ENCODE measurements around the gene SPINK13.
"Not testable (repeated sequence)": the region's sequence is repeated elsewhere in the genome, so short reads cannot be mapped to it uniquely, and the experiment has no call there.

SPINK13 gene, protein sequence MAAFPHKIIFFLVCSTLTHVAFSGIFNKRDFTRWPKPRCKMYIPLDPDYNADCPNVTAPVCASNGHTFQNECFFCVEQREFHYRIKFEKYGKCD

DNA sequence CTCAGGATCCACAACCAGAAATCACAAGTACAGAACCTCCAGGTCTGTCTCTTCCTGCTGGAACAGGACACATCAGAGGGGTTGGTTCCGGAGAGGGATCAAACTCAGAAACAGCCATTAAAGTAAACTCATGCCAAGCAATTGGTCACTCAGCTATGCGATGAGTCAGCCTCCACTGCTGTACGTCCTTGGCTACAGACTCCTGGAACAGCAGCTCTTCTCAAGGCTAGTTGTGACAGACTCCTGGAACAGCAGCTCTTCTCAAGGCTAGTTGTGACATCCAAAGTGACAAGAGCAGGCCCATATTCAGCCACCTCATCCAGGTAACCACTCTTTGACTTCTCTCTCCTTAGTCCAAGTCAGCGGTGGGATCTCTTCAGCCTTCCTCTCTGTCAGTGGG is at the start of gene SPINK13:
SPINK13 (plus strand) TSS at position 229 of the 400 bp plus-strand sequence. CDS start 1,279 bp downstream, outside the sequence.
- DNase-seq (no peak), ATAC-seq (no peak)

DNA sequence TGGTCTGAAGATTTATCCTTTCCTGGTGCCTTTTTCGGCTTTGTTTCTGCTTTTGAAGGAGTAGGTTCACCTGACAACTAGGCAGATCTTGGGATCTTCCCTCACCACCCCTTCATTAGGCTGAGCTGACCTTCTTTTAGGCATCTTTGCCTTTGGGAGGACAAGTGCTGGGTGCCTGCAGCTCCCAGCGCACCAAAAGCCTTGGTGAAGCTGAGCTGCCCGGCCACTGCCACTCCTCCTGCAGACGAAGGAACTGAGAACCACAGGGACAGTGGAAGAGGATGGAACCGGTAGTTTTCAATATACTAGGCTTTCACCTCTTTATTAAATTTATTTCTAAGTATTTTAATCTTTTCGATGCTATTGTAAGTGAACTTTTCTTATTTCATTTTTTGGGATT is 47.1 kb upstream of the SPINK13 start:
- DNase-seq (no peak), ATAC-seq (no peak)

DNA sequence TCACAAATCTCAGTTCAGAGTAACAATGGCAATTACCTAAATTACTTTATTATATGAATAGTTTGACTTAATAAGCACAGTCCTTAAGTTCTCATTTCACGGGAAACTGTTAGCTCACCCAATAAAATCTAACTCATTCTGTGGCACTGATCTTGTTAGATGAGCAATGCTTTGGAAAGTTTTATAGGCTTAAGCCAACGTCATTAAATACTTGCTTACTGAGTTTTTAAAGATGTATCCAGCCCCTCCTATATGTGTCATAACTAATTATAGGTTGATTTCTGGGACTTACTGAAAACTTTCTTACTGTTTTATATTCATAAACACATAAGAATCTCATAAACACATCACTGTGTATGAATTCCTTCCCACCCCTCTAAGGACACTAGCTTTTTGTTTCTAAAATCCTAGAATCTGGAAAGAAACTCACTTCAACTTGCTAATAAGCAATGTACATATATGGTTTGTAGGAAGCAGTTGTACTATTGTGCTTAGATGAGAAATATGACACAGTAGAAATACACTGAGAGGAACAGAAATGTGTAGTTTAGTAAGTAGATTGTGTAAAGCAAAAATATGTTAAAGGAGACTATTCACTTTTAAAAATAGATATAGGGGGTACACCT is 44.4 kb upstream of the SPINK13 start:
- no peak for DNase-seq
- no peak for ATAC-seq

DNA sequence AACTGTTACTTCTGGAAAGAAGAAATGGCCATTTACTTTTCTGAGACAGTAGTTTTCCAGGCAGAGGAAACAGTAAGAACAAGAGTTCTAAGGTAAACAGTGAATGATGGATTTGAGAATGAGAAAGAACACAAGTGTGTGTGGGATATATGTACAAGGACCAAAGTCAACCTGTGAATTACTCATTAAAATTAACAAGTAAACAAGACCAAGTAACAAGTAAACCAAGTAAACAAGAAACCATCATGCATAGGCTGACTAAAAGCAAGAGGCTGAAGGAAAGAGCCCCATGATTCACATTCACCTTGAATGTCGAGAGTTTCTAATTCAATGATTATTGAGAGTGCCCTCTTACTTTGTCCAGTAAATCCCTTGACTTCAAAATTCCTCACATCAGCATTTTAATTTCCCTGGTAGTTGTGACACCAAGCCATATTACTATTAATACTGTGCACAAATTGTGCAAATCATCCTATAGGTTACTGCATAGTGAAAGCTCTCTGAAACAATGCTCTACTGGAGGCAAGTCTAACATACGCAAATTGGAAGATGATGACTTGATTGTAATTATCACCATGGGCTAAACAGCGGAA is 40.1 kb upstream of the SPINK13 start:
- DNase-seq = no peak
- no peak for ATAC-seq

DNA sequence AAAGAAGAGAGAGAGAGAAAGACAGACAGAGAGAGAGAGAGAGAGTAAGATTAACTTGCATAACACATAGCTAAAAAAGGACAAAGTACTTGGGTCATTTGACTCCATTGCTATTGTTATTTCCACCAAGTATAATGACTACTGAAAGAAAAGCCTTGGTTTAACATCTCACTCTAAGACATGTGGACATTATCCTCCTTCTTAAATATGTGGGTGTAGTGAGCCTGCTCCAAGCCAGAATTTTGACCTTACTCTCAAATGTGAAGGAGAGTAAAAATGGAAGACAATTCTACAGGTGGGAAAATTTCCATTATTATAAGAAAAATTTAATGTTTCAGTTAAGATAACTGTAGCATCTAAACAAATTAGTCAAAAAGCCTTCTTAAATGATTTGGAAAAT is 38.8 kb upstream of the SPINK13 start:
- ATAC-seq (no peak), DNase-seq (no peak)

DNA sequence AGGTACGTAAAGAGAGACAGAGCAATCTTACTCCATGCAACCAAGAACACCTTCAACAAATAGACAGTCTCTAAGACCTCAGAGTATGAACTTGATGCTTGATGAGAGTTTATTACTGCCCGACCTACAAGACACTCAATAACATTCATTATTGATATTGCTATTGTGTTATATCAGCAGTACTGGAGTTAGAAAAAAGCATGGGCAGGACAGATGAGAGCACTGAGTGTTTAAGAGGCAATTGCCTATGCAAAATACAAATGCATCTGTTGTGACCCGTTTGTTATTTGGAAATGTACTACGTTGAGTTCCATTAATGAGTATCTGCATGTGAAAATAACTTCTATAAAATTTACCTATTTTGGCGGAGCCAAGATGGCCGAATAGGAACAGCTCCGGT is 38.4 kb upstream of the SPINK13 start:
- no peak for DNase-seq
- ATAC-seq = no peak

DNA sequence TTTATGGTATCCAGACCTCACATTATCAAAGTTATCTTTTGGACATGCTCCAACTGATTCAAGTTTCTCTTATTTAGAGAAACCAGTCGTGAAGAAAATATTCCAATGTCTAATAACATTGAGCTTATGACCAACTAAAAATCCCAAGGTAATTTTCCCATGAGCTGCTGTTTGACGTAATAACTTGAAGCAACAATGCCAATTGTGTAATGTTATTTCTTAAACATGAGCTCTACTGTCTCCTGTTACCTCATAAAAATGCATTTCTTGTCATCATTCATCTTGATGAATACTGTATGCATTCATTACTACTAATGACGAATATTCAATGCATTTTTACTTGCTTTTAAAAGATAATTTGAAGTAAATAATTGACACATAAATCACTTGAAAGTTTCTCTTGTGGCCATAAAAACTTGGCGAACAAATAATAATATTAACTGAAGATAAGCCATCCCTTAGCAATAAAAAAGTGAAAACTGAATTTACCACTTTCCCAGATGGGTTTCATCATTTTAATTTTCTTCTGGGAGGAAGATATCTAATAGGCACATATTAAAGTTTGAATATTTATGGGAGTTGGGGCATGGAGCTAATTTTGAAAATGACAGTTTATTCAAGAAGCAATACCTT is 30.7 kb upstream of the SPINK13 start:
- ATAC-seq (no peak), DNase-seq (no peak)

DNA sequence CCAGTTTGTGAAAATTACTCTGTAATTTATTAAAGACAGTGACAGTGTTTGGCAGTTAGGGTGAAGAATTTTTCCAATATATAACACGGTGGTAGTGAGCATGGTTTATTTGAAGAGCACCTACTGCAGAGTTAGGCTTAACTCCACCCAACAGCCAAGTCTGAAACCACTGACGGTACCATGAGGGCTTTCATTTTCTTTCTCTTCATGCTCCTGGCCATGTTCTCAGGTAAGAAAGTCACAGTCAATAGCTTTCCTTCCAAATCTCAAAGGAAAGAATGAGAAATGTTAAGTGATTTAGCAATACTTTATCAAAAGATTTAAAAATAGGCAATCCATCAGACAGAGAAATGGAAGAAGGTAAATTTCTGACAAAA is 30.2 kb upstream of the SPINK13 start, which contains the start of gene MARCOL:
MARCOL (plus strand) TSS at position 108 of the 377 bp plus-strand sequence; CDS start at position 181, 73 bp downstream.
- DNase-seq (no peak), ATAC-seq (no peak)

DNA sequence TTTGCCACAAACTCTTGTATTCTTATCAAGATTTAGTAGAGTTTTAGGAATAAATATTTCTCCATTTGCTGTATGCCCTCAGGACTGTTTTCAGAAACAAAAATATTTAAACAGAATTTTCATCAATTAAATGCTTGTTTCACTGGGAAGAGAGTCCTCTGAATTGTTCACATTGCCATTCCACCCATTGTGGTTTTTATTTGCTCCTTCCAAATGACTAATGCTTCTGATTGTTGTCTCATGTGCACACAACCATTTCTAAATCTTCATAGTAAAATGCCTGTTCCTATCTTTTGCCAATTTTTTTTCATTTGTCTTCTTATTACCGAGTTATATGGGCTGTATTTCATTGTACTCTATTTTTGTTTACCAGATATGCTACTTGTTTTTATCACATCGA is 19.7 kb upstream of the SPINK13 start:
- ATAC-seq (no peak), DNase-seq (no peak)

DNA sequence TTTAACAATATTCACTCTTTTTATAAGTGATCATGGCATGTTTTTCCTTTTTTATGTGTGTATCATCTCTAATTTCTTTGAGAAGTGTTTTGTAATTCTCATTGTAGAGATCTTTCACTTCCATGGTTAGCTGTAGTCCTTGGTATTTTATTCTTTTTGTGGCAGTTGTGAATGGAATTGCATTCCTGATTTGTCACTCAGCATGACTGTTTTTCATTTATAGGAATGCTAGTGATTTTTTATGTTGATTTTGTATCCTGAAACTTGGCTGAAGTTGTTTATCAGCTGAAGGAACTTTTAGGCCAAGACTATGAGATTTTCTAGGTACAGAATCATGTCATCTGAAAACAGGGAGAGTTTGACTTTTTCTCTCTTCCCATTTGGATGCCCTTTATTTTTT is 13.1 kb upstream of the SPINK13 start:
- DNase-seq = no peak

DNA sequence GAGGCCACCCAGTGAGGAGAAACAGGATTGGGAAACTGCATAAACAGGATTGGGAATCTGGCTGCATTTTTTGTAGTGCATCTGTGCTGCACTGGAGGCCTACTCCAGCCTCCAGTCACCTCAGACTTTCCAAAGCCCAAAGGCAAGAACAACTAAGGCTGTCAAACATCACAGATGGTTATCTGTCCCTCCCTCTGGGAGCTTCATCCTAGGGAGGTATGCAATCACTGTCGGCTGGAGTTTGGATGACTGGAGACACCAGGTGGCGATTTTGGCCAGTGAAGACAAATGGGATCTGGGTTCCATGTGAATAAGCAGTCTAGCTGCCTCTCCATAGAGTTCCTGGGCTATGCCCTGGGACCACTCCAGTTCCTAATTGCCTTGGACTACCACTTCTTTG is 9.3 kb upstream of the SPINK13 start:
- DNase-seq (no peak), ATAC-seq (no peak)

More for the DNA sequence above, 13.1 kb upstream of the SPINK13 start:
- ATAC-seq = no peak

DNA sequence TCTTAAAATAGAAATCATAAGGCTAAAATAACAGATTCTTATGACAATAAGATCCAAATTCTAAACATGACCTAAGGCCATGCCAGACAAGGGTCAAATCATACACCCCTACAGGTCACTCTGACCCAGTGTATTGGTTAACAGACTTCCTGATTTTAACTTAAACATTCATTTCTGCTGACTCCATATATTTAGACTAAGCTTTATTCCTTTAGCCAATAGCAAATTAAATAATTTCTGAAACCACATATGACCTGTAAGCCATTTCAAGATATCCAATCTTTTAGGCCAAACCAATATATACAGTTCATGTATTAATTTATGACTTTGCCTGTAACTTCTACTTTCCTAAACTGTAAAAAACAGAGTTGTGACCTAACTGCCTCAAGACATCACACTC is 7.4 kb upstream of the SPINK13 start:
- ATAC-seq = no peak

DNA sequence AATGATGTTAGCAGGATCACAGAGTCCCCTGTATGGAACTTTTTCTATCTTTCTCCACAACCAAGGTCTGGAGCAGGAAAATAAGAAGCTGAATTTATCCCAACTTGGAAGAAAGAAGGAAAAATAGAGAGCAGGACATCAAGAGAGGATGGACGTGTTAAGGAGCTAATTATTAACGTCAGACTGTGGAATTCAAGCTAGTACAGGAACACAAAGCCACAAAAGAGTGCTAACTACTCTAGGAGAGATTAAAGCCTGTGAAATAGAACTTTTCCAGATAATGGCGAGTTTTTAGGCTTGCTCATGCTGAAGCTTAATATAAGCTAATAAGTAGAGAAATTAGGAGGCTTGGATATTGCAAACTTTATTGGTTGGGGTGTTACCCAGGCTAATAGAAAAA is 632 bp upstream of the SPINK13 start:
- DNase-seq (no peak), ATAC-seq (no peak)

More for the DNA sequence above, 7.4 kb upstream of the SPINK13 start:
- no peak for DNase-seq

DNA sequence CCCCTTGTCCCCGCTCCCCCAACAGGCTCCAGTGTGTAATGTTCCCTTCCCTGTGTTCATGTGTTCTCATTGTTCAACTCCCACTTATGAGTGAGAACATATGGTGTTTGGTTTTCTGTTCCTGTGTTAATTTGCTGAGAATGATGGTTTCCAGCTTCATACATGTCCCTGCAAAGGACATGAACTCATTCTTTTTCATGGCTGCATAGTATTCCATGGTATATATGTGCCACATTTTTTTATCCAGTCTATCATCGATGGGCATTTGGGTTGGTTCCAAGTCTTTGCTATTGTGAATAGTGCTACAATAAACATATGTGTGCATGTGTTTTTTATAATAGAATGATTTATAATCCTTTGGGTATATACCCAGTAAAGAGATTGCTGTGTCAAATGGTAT is 6.5 kb downstream of the SPINK13 start:
- not testable (repeated sequence) for ATAC-seq, DNase-seq

DNA sequence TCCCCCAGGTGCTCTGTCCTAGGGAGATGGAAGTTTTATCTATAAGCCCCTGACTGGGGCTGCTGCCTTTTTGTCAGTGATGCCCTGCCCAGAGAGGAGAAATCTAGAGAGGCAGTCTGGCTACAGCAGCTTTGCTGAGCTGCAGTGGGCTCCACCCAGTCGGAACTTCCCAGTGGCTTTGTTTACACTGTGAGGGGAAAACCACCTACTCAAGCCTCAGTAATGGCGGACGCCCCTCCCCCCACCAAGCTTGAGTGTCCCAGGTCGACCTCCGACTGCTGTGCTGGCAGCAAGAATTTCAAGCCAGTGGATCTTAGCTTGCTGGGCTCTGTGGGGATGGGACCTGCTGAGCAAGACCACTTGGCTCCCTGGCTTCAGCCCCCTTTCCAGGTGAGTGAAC is 12.3 kb downstream of the SPINK13 start:
- not testable (repeated sequence) for ATAC-seq
- peak; percentile 4 for DNase-seq

DNA sequence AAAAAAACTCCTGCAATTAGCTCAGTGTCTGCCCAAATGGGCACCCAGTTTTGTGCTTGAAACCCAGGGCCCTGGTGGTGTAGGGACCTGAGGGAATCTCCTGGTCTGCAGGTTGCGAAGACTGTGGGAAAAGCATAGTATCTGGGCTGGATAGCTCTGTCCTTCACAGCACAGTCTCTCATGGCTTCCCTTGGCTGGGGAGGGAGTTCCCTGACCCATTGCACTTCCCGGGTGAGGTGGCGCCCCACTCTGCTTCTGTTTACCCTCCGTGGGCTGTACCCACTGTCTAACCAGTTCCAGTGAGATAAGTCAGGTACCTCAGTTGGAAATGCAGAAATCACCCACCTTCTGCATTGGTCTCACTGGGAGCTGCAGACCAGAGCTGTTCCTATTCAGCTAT is 12.7 kb downstream of the SPINK13 start:
- ATAC-seq, DNase-seq: not testable (repeated sequence)

DNA sequence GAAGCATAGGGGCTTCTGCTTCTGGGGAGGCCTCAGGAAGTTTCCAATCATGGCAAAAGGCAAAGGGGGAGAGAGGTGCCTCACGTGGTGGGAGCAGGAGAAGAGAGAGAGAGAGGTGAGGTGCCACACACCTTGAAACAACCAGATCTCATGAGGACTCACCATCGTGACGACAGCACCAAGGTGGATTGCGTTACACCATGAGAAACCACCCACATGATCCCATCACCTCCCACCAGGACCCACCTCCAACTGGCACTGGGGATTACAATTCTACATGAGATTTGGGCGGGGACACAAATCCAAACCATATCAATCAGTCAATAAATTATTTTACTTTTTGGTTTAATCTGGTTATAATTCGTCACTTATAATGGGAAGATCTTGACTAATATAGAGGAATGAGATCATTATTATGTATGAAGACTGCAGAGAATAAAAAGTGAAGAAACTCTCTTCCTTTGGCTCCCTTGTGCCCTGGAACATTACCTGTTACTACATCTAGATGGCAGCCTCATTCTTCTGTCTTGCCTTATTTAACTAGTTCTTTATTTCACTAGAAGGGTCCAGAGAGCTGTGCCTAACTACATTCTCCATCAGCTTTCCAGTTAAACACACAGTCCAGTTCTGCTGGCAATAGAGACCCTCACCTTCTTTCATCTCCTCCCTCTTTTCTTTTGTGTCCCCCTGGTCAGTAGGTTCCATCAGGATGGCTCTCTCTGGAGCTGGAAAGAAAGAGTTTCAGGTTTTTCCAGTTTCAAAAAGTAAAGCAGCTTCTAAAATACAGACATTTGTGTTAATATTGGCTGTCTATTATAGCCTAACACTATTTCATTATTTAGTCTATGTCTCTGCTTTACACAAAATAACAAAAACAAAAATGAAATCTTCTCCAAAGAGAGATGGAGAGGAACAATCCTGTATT is 21.9 kb downstream of the SPINK13 start:
- no peak for ATAC-seq
- DNase-seq = no peak

DNA sequence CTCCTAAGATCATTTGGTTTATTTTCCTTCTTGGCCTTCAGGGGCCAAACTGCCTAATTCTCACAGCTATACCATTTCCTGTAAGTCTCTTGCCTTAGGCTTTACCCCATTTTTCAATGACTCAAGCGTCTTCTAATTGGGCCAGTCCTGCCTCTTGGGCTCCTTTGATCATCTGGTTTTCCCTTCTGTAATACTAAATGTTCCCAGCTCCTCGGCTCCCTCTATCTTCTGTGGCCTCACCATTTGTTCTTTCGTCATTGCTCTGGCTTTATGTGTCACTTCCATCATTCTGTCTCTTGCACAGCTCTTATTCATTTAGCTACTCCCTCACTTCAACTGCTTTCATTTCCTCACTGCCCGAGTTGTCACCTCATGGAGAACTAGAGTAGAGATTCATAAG is 29.1 kb downstream of the SPINK13 start:
- no peak for ATAC-seq
- DNase-seq = no peak

DNA sequence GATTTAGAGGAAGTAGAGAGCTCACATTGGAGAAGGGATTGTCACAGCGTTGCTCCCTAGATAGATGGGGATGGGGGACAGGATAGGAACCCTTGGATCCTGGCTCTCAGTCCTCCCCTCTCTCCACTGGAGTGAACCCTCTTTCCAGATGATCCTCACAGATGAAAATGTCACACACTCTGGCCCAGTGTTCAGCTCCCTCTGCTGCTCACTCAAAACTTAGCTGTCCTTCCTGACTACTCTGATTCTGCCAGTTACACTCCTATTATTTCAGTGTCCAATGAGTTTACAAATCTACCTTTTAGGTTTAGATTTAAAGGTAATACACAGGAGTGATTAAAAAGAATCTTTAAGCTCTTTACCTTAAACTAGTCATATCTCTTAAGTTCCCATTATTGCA is 37.9 kb downstream of the SPINK13 start:
- DNase-seq (no peak), ATAC-seq (no peak)

DNA sequence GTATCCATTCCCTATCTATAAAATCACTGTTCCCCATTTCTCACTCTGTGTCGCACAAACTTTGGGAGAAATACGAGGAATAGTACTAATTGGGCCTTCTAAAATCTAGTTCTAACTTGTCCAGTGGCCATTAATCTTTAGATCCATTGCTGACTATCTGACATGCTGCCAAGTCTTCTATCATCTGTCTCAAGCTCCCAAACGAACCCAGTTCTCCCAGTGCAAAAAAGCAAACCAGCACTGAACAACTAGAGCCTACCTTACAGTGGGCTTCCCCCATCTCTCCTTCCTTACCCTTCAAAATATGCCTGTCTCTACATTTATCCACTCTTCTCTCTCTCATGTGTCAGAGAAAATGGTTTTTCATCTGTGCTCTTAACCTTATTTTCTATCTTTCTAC is 40.4 kb downstream of the SPINK13 start:
- no peak for ATAC-seq
- no peak for DNase-seq

DNA sequence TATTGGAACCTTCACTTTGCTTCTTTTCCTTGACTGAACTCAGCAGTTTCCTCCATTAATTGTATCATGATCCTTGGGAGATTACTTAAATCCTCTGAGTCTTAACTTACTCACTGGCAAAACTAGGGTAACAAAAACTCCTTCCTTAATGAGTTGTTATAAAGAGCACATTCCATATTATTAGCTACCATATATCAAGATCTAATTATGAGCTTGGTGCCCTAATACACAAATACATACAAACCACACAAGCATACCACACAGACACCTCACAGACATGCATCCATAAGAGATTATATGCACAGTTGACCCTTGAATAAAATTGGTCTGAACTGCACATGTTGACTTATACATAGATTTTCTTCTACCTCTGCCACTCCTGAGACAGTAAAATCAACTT is 41.2 kb downstream of the SPINK13 start:
- no peak for ATAC-seq

DNA sequence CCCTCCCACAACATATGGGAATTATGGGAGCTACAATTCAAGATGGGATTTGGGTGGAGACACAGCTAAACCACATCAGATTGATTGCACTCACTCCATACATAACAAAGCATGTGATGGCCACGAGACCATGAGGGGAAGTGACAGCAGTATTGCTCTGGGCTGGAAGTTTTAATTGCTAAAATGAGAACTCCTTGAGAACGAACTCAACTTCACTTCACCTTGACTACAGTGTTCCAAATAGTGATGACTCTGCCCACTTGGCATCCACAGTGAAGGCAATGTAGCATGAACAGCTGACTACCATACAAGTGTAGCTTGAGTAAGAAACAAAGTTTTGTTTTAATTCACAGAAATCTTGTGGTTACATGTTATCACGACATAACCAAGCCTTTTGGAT is 42.9 kb downstream of the SPINK13 start:
- DNase-seq (no peak), ATAC-seq (no peak)

More for the DNA sequence above, 41.2 kb downstream of the SPINK13 start:
- DNase-seq = no peak
